Astrocyte of the cerebellum (primary cell): ENCODE measurements around the gene EIF1AY.
"Not testable (repeated sequence)": the region's sequence is repeated elsewhere in the genome, so short reads cannot be mapped to it uniquely, and the experiment has no call there.

Experiments
- DNase-seq: peaks from one replicate; pipeline ENCODE4 v3.0.0-alpha.2; 2011; ENCODE audit warnings: low read depth
- H3K4me3 ChIP-seq: 2 replicates; pipeline ENCODE4 v1.5.1; 2011; ENCODE audit warnings: mild to moderate bottlenecking, low read depth, low read length, moderate library complexity
- in situ Hi-C: cut with HindIII; loops from 2 replicates; pipeline ENCODE4 v1.10.0; 2017; ENCODE audit warnings: low sequenced_read_pairs
- TF ChIP-seq, protein P1 (sequence below): IDR thresholded peaks from 2 replicates; pipeline ENCODE4 v1.5.1; 2012; ENCODE audit warnings: low read length, low read depth, moderate library complexity, mild to moderate bottlenecking; ENCODE audit errors: missing control alignments

EIF1AY gene

DNA sequence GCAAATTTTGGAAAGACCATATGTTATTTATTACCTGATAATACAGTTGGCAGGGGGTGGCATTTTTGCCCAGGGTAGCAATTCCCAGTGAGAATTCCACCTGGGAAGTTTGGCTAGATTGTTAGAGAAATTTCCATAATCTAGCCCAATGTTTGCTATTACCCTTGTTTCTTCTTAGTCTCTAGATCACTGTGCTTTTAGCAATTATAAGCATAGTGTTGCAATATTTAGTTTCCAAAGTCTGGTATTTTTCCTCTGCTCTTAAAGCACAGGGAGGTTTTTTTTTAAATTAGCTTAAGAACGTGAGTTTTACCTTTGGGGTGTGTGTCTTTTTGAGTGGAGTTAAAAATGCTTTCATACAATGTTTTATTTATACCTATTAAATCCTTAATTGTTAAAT is 26.3 kb upstream of the EIF1AY start:
- TF ChIP-seq, protein P1, sequence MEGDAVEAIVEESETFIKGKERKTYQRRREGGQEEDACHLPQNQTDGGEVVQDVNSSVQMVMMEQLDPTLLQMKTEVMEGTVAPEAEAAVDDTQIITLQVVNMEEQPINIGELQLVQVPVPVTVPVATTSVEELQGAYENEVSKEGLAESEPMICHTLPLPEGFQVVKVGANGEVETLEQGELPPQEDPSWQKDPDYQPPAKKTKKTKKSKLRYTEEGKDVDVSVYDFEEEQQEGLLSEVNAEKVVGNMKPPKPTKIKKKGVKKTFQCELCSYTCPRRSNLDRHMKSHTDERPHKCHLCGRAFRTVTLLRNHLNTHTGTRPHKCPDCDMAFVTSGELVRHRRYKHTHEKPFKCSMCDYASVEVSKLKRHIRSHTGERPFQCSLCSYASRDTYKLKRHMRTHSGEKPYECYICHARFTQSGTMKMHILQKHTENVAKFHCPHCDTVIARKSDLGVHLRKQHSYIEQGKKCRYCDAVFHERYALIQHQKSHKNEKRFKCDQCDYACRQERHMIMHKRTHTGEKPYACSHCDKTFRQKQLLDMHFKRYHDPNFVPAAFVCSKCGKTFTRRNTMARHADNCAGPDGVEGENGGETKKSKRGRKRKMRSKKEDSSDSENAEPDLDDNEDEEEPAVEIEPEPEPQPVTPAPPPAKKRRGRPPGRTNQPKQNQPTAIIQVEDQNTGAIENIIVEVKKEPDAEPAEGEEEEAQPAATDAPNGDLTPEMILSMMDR = no peak
- in situ Hi-C loops = no loop called here
- DNase-seq = no peak
- no peak overlapping the region for H3K4me3 ChIP-seq

DNA sequence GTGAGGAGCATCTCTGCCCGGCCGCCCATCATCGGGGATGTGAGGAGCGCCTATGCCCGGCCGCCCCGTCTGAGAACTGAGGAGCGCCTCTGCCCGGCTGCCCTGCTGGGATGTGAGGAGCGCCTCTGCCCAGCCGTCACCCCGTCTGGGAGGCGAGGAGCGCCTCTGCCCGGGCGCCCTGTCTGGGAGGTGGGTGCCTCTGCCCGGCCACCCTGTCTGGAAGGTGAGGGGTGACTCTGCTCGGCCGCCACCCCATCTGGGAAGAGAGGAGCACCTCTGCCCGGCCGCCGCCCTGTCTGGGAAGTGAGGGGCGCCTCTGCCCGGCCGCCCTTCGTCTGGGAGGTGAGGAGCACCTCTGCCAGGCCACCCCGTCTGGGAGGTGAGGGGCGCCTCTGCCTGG is 23.7 kb upstream of the EIF1AY start:
- in situ Hi-C loops = no loop called here
- no peak overlapping the region for H3K4me3 ChIP-seq
- TF ChIP-seq, protein P1 = no peak
- DNase-seq = no peak

DNA sequence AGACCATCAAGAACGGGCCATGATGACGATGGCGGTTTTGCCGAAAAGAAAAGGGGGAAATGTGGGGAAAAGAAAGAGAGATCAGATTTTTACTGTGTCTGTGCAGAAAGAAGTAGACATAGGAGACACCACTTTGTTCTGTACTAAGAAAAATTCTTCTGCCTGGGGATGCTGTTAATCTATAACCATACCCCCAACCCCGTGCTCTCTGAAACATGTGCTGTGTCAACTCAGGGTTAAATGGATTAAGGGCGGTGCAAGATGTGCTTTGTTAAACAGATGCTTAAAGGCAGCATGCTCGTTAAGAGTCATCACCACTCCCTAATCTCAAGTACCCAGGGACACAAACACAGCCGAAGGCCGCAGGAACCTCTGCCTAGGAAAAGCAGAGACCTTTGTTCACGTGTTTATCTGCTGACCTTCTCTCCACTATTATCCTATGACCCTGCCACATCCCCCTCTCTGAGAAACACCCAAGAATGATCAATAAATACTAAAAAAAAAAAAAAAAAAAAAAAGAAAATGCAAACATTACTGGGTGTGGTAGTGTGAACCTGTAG is 22.7 kb upstream of the EIF1AY start:
- DNase-seq, H3K4me3 ChIP-seq, in situ Hi-C loops: not testable (repeated sequence)

DNA sequence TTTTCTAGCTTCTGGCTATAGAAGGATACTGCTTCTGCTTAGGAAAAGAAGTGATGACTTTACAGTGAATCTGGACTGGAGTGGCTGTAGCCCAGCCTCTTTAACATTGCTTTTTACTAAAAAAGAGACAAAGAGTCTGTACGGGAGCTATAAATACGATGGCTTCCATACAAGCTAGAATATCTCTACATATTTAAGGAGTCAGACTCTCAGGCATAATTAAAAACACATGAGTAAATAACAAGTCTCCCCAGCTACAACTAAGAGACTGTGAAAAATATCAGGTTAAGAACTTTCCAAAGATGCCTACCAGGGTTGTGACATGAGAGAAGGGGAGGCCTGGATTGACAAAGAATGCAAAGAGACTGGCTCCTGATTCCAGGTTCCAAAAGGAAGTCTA is 19.8 kb upstream of the EIF1AY start:
- TF ChIP-seq, protein P1 = no peak
- DNase-seq = no peak
- no peak overlapping the region for H3K4me3 ChIP-seq
- in situ Hi-C loops = no loop called here

DNA sequence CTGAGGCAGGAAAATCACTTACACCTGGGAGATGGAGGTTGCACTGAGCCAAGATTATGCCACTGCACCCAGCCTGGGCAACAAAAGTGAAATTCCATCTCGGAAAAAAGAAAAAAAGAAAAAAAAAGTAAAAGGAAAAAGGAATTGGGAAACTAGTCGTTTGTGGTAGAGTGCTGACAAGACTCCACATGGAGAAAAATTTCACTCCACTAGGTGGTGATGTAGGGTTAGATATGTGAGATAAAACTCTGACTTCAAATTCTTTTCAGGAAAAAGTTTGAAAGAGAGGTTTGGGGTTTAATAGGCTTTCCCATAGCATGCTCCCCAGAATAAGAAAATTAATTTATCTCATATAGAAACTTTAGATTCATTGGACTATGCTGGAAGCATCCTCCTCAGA is 16.9 kb upstream of the EIF1AY start:
- TF ChIP-seq, protein P1 = no peak
- no peak overlapping the region for H3K4me3 ChIP-seq
- in situ Hi-C loops = no loop called here
- no peak for DNase-seq

DNA sequence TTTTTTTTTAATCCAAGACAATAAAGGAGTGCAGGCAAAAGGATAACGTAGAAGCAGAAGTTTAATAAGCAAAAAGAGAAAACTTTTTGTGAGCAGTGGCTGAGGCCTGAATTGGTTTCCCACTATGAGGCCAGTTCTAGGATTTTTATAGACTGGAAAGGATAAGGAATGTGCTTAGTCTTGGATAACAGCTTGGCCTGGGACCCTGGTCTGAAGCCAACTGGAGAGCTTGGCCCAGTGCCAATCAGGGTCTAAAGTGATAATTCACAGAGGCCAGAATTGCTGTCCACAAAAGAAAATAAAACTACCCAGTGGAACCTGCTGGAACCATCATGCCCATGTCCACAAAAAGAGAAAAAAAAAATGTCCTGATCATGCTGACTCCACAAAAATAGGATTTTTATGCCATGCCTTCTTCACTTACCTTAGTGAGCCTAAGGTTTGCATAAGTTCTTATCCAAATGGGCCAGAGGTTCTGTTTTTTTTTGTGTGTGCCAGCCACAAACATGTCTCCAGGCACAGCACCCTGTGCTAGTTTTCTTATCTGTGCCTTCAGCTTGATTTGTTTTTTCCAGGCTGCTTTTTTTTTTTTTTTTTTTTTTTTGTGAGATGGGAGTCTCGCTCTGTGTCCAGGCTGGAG is 15.6 kb upstream of the EIF1AY start:
- H3K4me3 ChIP-seq = no peak overlapping the region
- DNase-seq = no peak
- TF ChIP-seq, protein P1 = no peak
- in situ Hi-C loops = no loop called here

DNA sequence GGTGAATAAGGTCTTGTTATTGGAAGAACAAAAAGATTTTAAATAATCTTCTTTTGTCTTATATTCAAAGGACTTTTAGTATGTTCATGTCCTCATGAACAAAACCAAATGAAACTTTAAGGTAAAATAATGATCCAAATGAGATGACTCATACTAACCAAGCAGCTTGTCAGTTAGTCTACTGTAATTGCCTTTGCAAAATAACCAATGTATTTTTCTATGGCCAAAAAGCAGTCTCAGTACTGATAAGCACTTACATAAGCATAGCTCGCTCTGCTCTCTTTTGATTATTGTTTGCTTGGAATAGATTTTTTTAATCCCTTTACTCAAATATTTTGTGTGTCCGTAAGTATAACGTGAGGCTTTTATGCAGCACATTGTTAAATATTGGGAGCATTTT is 4.3 kb upstream of the EIF1AY start:
- no peak for DNase-seq
- H3K4me3 ChIP-seq = no peak overlapping the region
- in situ Hi-C loops = no loop called here
- TF ChIP-seq, protein P1 = no peak
